OCI-LY1 (cell line): ENCODE results near the gene SLC4A8.

Experiments
- H2AFZ ChIP-seq: fragments of 200-600 bp; sonication (generic), shearing (Covaris generic); 2 replicates; pipeline ENCODE4 v1.6.0; 2014; ENCODE audit warnings: antibody characterized with exemption, mild to moderate bottlenecking, low read length
- H3F3A ChIP-seq: fragments of 200-600 bp; sonication (generic), shearing (Covaris generic); 2 replicates; pipeline ENCODE4 v1.6.0; 2014; ENCODE audit warnings: mild to moderate bottlenecking, antibody characterized with exemption, low read length, moderate library complexity; ENCODE audit not compliant: insufficient read depth
- H3K27ac ChIP-seq: fragments of 200-600 bp; sonication (generic); 2 replicates; pipeline ENCODE4 v1.5.1; 2014; ENCODE audit warnings: low read length, mixed run types, mild to moderate bottlenecking, low read depth; ENCODE audit not compliant: poor library complexity, severe bottlenecking
- H3K27me3 ChIP-seq: fragments of 200-600 bp; sonication (generic); 2 replicates; pipeline ENCODE4 v1.6.0; 2014; ENCODE audit warnings: antibody characterized with exemption, mild to moderate bottlenecking, low read length, moderate library complexity; ENCODE audit not compliant: insufficient read depth
- H3K36me3 ChIP-seq: fragments of 200-600 bp; sonication (generic); 2 replicates; pipeline ENCODE4 v1.6.1; 2014; ENCODE audit warnings: mild to moderate bottlenecking, antibody characterized with exemption, low read length, moderate library complexity, mixed read lengths; ENCODE audit not compliant: insufficient read depth
- H3K4me1 ChIP-seq: fragments of 200-600 bp; sonication (generic); 2 replicates; pipeline ENCODE4 v1.5.1; 2014; ENCODE audit warnings: mild to moderate bottlenecking, low read length, moderate library complexity; ENCODE audit not compliant: insufficient read depth, severe bottlenecking
- H3K4me2 ChIP-seq: fragments of 200-600 bp; sonication (generic), shearing (Covaris generic); 2 replicates; pipeline ENCODE4 v1.6.1; 2014; ENCODE audit warnings: low read length
- H3K4me3 ChIP-seq: fragments of 200-600 bp; sonication (generic); 2 replicates; pipeline ENCODE4 v1.5.1; 2014; ENCODE audit warnings: low read length, low read depth, mild to moderate bottlenecking, mixed read lengths; ENCODE audit not compliant: poor library complexity, severe bottlenecking
- H3K79me2 ChIP-seq: fragments of 200-600 bp; shearing (Covaris generic); 2 replicates; pipeline ENCODE4 v1.6.1; 2016; ENCODE audit warnings: mixed run types, low read length, mixed read lengths; ENCODE audit not compliant: insufficient read depth
- H3K9ac ChIP-seq: fragments of 200-600 bp; sonication (generic), shearing (Covaris generic); 2 replicates; pipeline ENCODE4 v1.6.1; 2014; ENCODE audit warnings: mild to moderate bottlenecking, low read length, mixed read lengths
- H3K9me2 ChIP-seq: fragments of 200-600 bp; sonication (generic), shearing (Covaris generic); 2 replicates; pipeline ENCODE4 v1.6.1; 2014; ENCODE audit warnings: low read depth, mild to moderate bottlenecking, low read length, mixed read lengths
- H3K9me3 ChIP-seq: fragments of 200-600 bp; shearing (Covaris generic); 2 replicates; pipeline ENCODE4 v1.6.1; 2014; ENCODE audit warnings: low read length, mixed read lengths
- H4K20me1 ChIP-seq: fragments of 200-600 bp; sonication (generic), shearing (Covaris generic); 2 replicates; pipeline ENCODE4 v1.6.0; 2016; ENCODE audit warnings: mild to moderate bottlenecking, low read length; ENCODE audit not compliant: insufficient read depth
- CTCF ChIP-seq: fragments of 200-600 bp; sonication (generic), shearing (Covaris generic); IDR thresholded peaks from 2 replicates; pipeline ENCODE4 v1.5.1; 2017; ENCODE audit warnings: mild to moderate bottlenecking, antibody characterized with exemption, low read length, moderate library complexity, mixed read lengths
- EZH2 ChIP-seq: fragments of 200-600 bp; sonication (generic), shearing (Covaris generic); IDR thresholded peaks from 2 replicates; pipeline ENCODE4 v1.8.0; 2017; ENCODE audit warnings: borderline replicate concordance, mixed run types, mild to moderate bottlenecking, antibody characterized with exemption, low read length, moderate library complexity, mixed read lengths

Gene SLC4A8

DNA sequence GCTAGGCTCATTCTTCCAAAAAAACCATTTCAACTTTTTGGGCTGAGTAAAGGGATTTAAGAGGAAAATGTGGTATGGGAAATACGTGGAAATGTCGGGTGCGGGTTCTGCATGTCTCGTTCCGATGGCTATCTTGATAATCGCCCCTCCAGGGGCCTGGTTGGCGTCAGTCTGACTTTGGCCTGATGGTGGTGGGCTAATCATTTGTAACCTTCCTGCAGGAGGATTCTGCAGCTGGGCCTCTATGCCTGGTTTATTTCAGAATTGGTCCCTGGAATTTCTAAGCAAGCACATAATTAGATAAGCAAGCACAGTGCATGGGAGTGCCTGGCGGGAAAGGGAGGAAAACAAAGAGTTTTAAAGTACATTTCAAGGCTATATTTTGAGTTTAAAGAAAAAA lies 14.8 kb upstream of the SLC4A8 start:
- no peaks in the 10 kb centered on the region for H3K27me3 ChIP-seq
- no peaks in the 10 kb centered on the region for H3K79me2 ChIP-seq
- TF ChIP-seq CTCF (no peak), EZH2 (no peak)
- no peak overlapping the region for H3K4me2 ChIP-seq
- H3K9me3 ChIP-seq, result no peaks in the 10 kb centered on the region
- H2AFZ ChIP-seq, result no peak overlapping the region
- H3K27ac ChIP-seq, result no peak overlapping the region
- no peaks in the 10 kb centered on the region for H3F3A ChIP-seq
- no peaks in the 10 kb centered on the region for H3K4me1 ChIP-seq
- no peaks in the 10 kb centered on the region for H4K20me1 ChIP-seq
- no peak overlapping the region for H3K4me3 ChIP-seq
- no peaks in the 10 kb centered on the region for H3K36me3 ChIP-seq
- no peak overlapping the region for H3K9ac ChIP-seq
- no peaks in the 10 kb centered on the region for H3K9me2 ChIP-seq

DNA sequence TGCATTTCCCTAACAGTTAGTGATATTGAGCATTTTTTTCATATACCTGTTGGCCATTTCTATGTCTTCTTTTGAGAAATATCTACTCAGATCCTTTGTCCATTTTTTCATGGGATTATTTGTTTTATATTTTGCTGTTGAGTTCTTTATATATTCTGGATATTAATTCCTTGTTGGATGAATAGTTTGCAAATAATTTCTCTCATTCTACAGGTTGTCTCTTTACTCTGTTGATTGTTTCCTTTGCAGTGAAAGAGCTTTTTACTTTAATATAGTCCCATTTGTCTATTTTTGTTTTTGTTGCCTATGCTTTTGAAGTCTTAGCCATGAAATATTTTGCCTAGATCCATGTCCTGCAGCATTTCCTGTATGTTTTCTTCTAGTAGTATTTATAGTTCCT lies 11.5 kb upstream of the SLC4A8 start:
- H3K9me2 ChIP-seq, result no peaks in the 10 kb centered on the region
- H3K79me2 ChIP-seq, result no peaks in the 10 kb centered on the region
- H4K20me1 ChIP-seq, result no peaks in the 10 kb centered on the region
- H3K9me3 ChIP-seq, result no peaks in the 10 kb centered on the region
- no peaks in the 10 kb centered on the region for H3F3A ChIP-seq
- no peaks in the 10 kb centered on the region for H3K36me3 ChIP-seq
- 0 out of 2 replicates have a peak, but pooled peaks cover 4% of the 10 kb centered on the region for H3K27me3 ChIP-seq
- no peaks in the 10 kb centered on the region for H3K4me1 ChIP-seq
- TF ChIP-seq EZH2 (no peak), CTCF (no peak)
- H3K4me2 ChIP-seq, result no peak overlapping the region
- H3K27ac ChIP-seq, result no peak overlapping the region
- no peak overlapping the region for H2AFZ ChIP-seq
- no peak overlapping the region for H3K9ac ChIP-seq
- no peak overlapping the region for H3K4me3 ChIP-seq

GRCh38 chr12:51413791-51414190 lies 10.8 kb upstream of the SLC4A8 start:
- H3K27me3 ChIP-seq, result 0 out of 2 replicates have a peak, but pooled peaks cover 4% of the 10 kb centered on the region
- H3K36me3 ChIP-seq, result no peaks in the 10 kb centered on the region
- no peaks in the 10 kb centered on the region for H3K9me3 ChIP-seq
- no peaks in the 10 kb centered on the region for H4K20me1 ChIP-seq
- H3F3A ChIP-seq, result no peaks in the 10 kb centered on the region
- no peak overlapping the region for H3K9ac ChIP-seq
- H3K4me2 ChIP-seq, result no peak overlapping the region
- H3K27ac ChIP-seq, result no peak overlapping the region
- no peak overlapping the region for H3K4me3 ChIP-seq
- no peak overlapping the region for H2AFZ ChIP-seq
- no peaks in the 10 kb centered on the region for H3K79me2 ChIP-seq
- TF ChIP-seq CTCF, result no peak
- no peak for TF ChIP-seq EZH2
- H3K9me2 ChIP-seq, result no peaks in the 10 kb centered on the region
- H3K4me1 ChIP-seq, result no peaks in the 10 kb centered on the region
